Activated T-helper 2 cell treated with anti-CD3 and anti-CD28 coated beads, Interferon-gamma antibody, Interleukin-2, Interleukin-4, amounts not matched to agents 10 μg/mL and 5 μg/mL and 100 μg/mL, durations not matched to agents 14 hours and 24 hours and 36 hours (primary cell): ENCODE measurements around the gene CYBC1. TPM values are rescaled to one million over a fixed set of nuclear protein-coding genes. Genes with fewer than 3 reads are reported as not detected.
"Not testable (repeated sequence)": the region's sequence is repeated elsewhere in the genome, so short reads cannot be mapped to it uniquely, and the experiment has no call there.

ENCODE experiments used
- DNase-seq: peaks from one replicate; pipeline ENCODE4 v3.0.0; 2021; ENCODE audit warnings: low spot score
- H3K27ac Mint-ChIP-seq: one replicate; pipeline ENCODE4 v1.8.0; 2021; ENCODE audit warnings: mixed read lengths
- H3K27me3 Mint-ChIP-seq: one replicate; pipeline ENCODE4 v1.8.0; 2021; ENCODE audit warnings: low read depth, mixed read lengths
- H3K36me3 Mint-ChIP-seq: one replicate; pipeline ENCODE4 v1.8.0; 2021; ENCODE audit warnings: low read depth, mixed read lengths
- H3K4me1 Mint-ChIP-seq: one replicate; pipeline ENCODE4 v1.8.0; 2021; ENCODE audit warnings: low read depth, mixed read lengths
- H3K4me3 Mint-ChIP-seq: one replicate; pipeline ENCODE4 v1.8.0; 2021; ENCODE audit warnings: low read depth, mild to moderate bottlenecking, moderate library complexity, mixed read lengths
- H3K9me3 Mint-ChIP-seq: one replicate; pipeline ENCODE4 v1.8.0; 2021; ENCODE audit warnings: mixed read lengths
- intact Hi-C: fragments of 100-400 bp; cut with micrococcal nuclease; formaldehyde crosslinking; loops from one replicate; pipeline ENCODE4 v1.15.1; 2023
- total RNA-seq: library from RNA; stranded (reverse); gene quantifications from 2 replicates; pipeline ENCODE4 v1.2.3, GENCODE V29; 2022

CYBC1 gene
- total RNA-seq, 1 donor from 2014 or later = 265 TPM

GRCh38 chr17:82468692-82469091 lies 18.1 kb upstream of the CYBC1 start:
- H3K4me3 Mint-ChIP-seq = no peak overlapping the region
- no peak overlapping the region for H3K27ac Mint-ChIP-seq
- peaks cover 7% of the 10 kb centered on the region for H3K4me1 Mint-ChIP-seq
- H3K27me3 Mint-ChIP-seq = no peaks in the 10 kb centered on the region
- intact Hi-C loops = no loop called here
- no peak for DNase-seq
- peaks cover 67% of the 10 kb centered on the region for H3K36me3 Mint-ChIP-seq
- no peaks in the 10 kb centered on the region for H3K9me3 Mint-ChIP-seq

- peaks cover 14% of the 10 kb centered on the region for H3K4me1 Mint-ChIP-seq
- no peaks in the 10 kb centered on the region for H3K27me3 Mint-ChIP-seq
- H3K36me3 Mint-ChIP-seq = peaks cover 83% of the 10 kb centered on the region
- no peak overlapping the region for H3K4me3 Mint-ChIP-seq
- DNase-seq = peak; percentile 26
- H3K9me3 Mint-ChIP-seq = no peaks in the 10 kb centered on the region
- intact Hi-C loops = no loop called here
- peak overlapping the region; percentile 5 for H3K27ac Mint-ChIP-seq
Observed at GRCh38 chr17:82465023-82465603, 14.6 kb upstream of the CYBC1 start.

DNA sequence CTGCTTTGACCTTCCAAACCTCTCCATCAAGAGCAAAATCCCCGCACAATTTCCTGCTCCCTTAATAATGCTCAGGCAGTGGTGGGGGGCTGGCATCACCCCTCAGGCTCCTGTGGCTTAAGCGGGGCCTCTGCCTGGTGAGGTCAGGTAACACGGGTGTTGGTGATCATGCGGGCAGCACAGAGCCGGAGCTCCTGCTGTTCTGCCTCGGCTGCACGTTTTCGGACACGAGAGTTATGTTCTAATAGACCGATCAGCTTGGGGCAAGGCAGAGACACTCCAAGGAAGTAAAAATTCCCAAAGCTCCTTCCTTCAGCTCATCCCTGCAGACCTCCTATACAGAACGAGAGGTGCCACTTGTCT lies 14.0 kb upstream of the CYBC1 start:
- intact Hi-C loops = no loop called here
- no peak for DNase-seq
- Mint-ChIP-seq H3K4me3 (no peak overlapping the region), H3K4me1 (peaks cover 17% of the 10 kb centered on the region), H3K27ac (no peak overlapping the region), H3K9me3 (no peaks in the 10 kb centered on the region), H3K27me3 (no peaks in the 10 kb centered on the region), H3K36me3 (peaks cover 82% of the 10 kb centered on the region)

- no peak for DNase-seq
- Mint-ChIP-seq H3K27me3 (no peaks in the 10 kb centered on the region), H3K36me3 (peaks cover 82% of the 10 kb centered on the region), H3K27ac (no peak overlapping the region), H3K4me3 (no peak overlapping the region), H3K9me3 (no peaks in the 10 kb centered on the region), H3K4me1 (peaks cover 18% of the 10 kb centered on the region)
- intact Hi-C loops = no loop called here
Observed at GRCh38 chr17:82463925-82464566, 13.5 kb upstream of the CYBC1 start.

DNA sequence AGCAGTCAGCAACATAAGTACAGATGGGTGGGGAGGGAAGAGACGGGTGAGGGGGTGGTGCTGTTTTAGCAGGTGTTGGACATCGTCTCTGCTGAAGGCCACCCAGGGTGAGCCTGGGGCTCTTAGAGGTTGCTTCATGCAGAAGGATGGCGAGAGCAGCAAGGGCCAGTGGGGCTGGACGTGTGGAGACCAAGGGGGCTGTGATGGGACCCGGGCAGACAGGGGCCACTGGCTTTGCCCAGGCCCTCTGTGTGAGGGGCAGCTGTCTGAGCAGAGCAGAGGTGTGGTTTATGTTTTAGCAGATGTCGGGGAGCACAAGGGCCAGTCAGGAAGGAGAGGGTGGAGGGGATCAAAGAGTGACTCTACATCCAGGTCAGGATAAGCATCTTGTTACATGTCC lies 12.8 kb upstream of the CYBC1 start:
- Mint-ChIP-seq H3K9me3 (no peaks in the 10 kb centered on the region), H3K4me3 (no peak overlapping the region), H3K36me3 (peaks cover 75% of the 10 kb centered on the region), H3K27me3 (no peaks in the 10 kb centered on the region), H3K27ac (peak overlapping the region; percentile 21), H3K4me1 (peaks cover 14% of the 10 kb centered on the region)
- no peak for DNase-seq
- intact Hi-C loops = no loop called here

DNA sequence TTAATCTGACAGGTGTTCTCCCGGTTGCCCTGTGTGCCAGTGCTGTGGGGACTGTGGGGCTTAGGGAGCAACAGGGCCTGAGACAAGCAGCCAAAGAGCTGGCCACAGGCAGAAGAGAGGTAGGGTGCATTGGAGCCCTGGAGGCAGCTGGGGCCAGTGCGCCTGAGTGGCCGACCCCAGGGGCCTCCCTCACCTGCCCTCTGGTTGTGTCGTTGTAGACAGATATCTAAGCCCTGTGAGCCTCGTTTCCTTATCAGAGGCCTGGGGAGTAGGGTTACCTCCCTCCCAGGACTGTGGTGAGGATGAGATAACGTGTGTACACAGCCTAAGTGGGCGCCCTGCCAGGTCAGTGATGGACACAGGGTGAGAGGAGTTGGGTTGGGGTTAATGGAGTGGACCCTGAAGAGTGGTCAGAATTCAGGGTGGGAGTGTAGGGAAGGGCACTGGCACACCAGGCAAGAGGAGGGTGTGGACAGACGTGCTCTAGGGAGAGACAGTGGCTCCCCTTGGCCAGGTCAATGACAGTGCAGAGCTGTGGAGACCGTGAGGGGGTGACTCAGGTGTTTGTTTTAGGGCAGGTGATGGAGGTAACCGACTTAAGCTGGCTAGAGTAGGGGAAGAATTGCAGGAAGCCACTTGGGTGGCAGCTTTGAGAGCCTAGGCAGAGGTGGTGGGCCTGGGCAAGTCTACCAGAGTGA lies 11.4 kb upstream of the CYBC1 start:
- Mint-ChIP-seq H3K4me1 (peaks cover 24% of the 10 kb centered on the region), H3K27me3 (no peaks in the 10 kb centered on the region), H3K36me3 (peaks cover 74% of the 10 kb centered on the region), H3K9me3 (no peaks in the 10 kb centered on the region), H3K4me3 (no peak overlapping the region), H3K27ac (no peak overlapping the region)
- intact Hi-C loops = no loop called here
- no peak for DNase-seq

- H3K4me1 Mint-ChIP-seq = peaks cover 28% of the 10 kb centered on the region
- intact Hi-C loops = loop anchor here (5.0 kb wide), 2 partner anchors 92 to 187 kb away; partner anchors contain the start of gene WDR45B
- not testable (repeated sequence) for H3K27me3 Mint-ChIP-seq, H3K9me3 Mint-ChIP-seq, DNase-seq, H3K27ac Mint-ChIP-seq
- peak overlapping the region; percentile 21 for H3K4me3 Mint-ChIP-seq
- peaks cover 59% of the 10 kb centered on the region for H3K36me3 Mint-ChIP-seq
Observed at GRCh38 chr17:82459936-82460335, 9.4 kb upstream of the CYBC1 start.

- Mint-ChIP-seq H3K27me3 (no peaks in the 10 kb centered on the region), H3K4me3 (peak overlapping the region; percentile 94), H3K4me1 (peaks cover 26% of the 10 kb centered on the region), H3K9me3 (peaks cover 4% of the 10 kb centered on the region), H3K36me3 (peaks cover 53% of the 10 kb centered on the region), H3K27ac (peak overlapping the region; percentile 84)
- intact Hi-C loops = loop anchor here (1.0 to 5.0 kb wide), 6 partner anchors 9 to 188 kb away; partner anchors contain the start of genes CYBC1, FOXK2, HEXD and OGFOD3
- DNase-seq = no peak
Observed at GRCh38 chr17:82458885-82459424, 8.4 kb upstream of the CYBC1 start.

- intact Hi-C loops = loop anchor here (1.0 to 5.0 kb wide), 6 partner anchors 8 to 189 kb away; partner anchors contain the start of genes CYBC1, FOXK2, HEXD and OGFOD3
- Mint-ChIP-seq H3K27ac (peak within 1 kb of the TSS; percentile 95), H3K4me1 (peaks cover 24% of the 10 kb centered on the region), H3K9me3 (peaks cover 4% of the 10 kb centered on the region), H3K4me3 (peak within 1 kb of the TSS; percentile 94), H3K27me3 (no peaks in the 10 kb centered on the region), H3K36me3 (peaks cover 47% of the 10 kb centered on the region)
- DNase-seq = peak; percentile 97
Observed at GRCh38 chr17:82458179-82458884, 7.8 kb upstream of the CYBC1 start, which contains the start of gene NARF. Gene NARF (plus strand): TSS chr17:82458741. CDS start chr17:82458804, 63 bp downstream.

GRCh38 chr17:82457929-82458178 lies 7.3 kb upstream of the CYBC1 start:
- Mint-ChIP-seq H3K36me3 (peaks cover 43% of the 10 kb centered on the region), H3K9me3 (peaks cover 4% of the 10 kb centered on the region), H3K4me1 (peaks cover 22% of the 10 kb centered on the region), H3K27me3 (no peaks in the 10 kb centered on the region), H3K4me3 (peak overlapping the region; percentile 82), H3K27ac (peak overlapping the region; percentile 95)
- no peak for DNase-seq
- intact Hi-C loops = loop anchor here (1.0 to 5.0 kb wide), 6 partner anchors 8 to 189 kb away; partner anchors contain the start of genes CYBC1, FOXK2, HEXD and OGFOD3

DNA sequence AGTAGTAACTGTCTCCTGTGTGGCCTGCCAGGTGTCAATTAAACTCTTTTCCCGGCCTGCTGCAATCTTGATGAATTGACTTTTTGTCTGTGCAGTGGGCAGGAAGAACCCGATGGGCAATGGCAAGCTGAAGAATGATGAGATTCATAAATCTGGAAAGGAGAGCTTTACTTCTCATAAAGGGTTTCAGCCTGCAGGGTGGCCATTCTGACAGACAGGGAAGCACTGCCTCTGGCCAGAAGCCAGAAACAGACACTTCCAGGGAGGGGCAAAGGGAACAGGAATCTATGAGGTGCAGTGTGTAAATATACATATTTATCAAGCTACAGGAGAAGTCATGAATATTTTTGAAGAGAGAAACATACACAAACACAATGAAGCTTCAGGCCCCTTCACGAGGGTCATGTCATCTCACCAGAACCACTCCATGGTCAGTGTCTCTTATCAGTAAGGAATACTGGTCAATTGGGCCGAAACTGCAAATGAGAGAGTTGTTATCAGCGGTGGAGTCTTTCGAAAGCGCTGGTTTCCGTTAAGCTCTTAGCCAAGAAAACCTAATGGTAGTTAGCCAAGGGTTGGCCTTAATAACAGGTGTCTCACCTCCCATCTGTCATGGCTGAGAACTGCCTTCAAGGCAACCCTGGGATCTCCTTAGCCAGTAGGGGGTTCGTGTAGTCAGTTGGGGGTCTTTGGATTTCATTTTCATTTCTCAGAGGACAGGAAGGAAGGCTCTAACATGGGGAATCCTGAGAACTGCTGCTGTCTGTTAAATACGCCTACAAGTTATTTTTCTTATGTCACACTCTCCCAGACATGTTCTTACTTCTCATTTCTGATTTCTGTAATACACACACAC lies 6.7 kb upstream of the CYBC1 start:
- H3K36me3 Mint-ChIP-seq = peaks cover 37% of the 10 kb centered on the region
- peak overlapping the region; percentile 82 for H3K4me3 Mint-ChIP-seq
- H3K27ac Mint-ChIP-seq = peak overlapping the region; percentile 95
- no peak for DNase-seq
- peaks cover 4% of the 10 kb centered on the region for H3K9me3 Mint-ChIP-seq
- H3K27me3 Mint-ChIP-seq = no peaks in the 10 kb centered on the region
- intact Hi-C loops = loop anchor here (5.0 kb wide), 2 partner anchors 95 to 190 kb away; partner anchors contain the start of gene WDR45B
- peaks cover 22% of the 10 kb centered on the region for H3K4me1 Mint-ChIP-seq

DNA sequence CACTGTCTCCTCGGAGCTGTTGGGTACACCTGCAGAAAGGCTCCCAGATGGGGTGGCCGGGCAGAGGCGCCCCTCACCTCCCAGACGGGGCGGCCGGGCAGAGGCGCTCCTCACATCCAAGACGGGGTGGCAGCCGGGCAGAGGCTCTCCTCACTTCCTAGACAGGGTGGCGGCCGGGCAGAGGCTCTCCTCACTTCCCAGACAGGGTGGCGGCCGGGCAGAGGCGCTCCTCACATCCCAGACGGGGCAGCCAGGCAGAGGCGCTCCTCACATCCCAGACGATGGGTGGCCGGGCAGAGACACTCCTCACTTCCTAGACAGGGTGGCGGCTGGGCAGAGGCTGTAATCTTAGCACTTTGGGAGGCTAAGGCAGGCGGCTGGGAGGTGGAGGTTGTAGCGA lies 3.2 kb upstream of the CYBC1 start:
- H3K27me3 Mint-ChIP-seq, H3K4me3 Mint-ChIP-seq, H3K27ac Mint-ChIP-seq, H3K9me3 Mint-ChIP-seq, intact Hi-C loops, DNase-seq: not testable (repeated sequence)
- peaks cover 25% of the 10 kb centered on the region for H3K36me3 Mint-ChIP-seq
- H3K4me1 Mint-ChIP-seq = peaks cover 35% of the 10 kb centered on the region
